Loucy (cell line): ENCODE data around the gene EFHC2.

Experiments
- H2AFZ ChIP-seq: fragments of 200-600 bp; sonication (generic); 2 replicates; pipeline ENCODE4 v1.6.0; 2016; ENCODE audit warnings: antibody characterized with exemption, mild to moderate bottlenecking, low read length, moderate library complexity
- H3F3A ChIP-seq: fragments of 200-600 bp; 2 replicates; pipeline ENCODE4 v1.6.0; 2016; ENCODE audit warnings: antibody characterized with exemption, low read depth, mild to moderate bottlenecking
- H3K27me3 ChIP-seq: fragments of 200-600 bp; sonication (generic); 2 replicates; pipeline ENCODE4 v1.6.1; 2014; ENCODE audit warnings: low read length, mild to moderate bottlenecking; ENCODE audit not compliant: insufficient read depth, poor library complexity, severe bottlenecking
- H3K36me3 ChIP-seq: fragments of 200-600 bp; sonication (generic); 2 replicates; pipeline ENCODE4 v1.6.1; 2016; ENCODE audit warnings: low read length; ENCODE audit not compliant: insufficient read depth
- H3K4me1 ChIP-seq: fragments of 200-600 bp; sonication (generic); 2 replicates; pipeline ENCODE4 v1.5.1; 2014; ENCODE audit warnings: low read length, mild to moderate bottlenecking; ENCODE audit not compliant: insufficient read depth, poor library complexity, severe bottlenecking
- H3K4me2 ChIP-seq: fragments of 200-600 bp; sonication (generic); 2 replicates; pipeline ENCODE4 v1.6.0; 2014; ENCODE audit warnings: antibody characterized with exemption, low read length, low read depth, mild to moderate bottlenecking; ENCODE audit not compliant: poor library complexity, severe bottlenecking
- H3K4me3 ChIP-seq: fragments of 200-600 bp; sonication (generic); 2 replicates; pipeline ENCODE4 v1.5.1; 2014; ENCODE audit warnings: low read length, mild to moderate bottlenecking, mixed read lengths; ENCODE audit not compliant: poor library complexity, severe bottlenecking
- H3K79me2 ChIP-seq: fragments of 200-600 bp; sonication (generic); 2 replicates; pipeline ENCODE4 v1.6.1; 2014; ENCODE audit warnings: low read length; ENCODE audit not compliant: insufficient read depth
- H3K9ac ChIP-seq: fragments of 200-600 bp; sonication (generic); 2 replicates; pipeline ENCODE4 v1.6.0; 2014; ENCODE audit warnings: mild to moderate bottlenecking, low read depth, low read length, moderate library complexity; ENCODE audit not compliant: poor library complexity, severe bottlenecking
- H3K9me2 ChIP-seq: fragments of 200-600 bp; sonication (generic); replicated peaks from 2 replicates; pipeline ENCODE4 v1.6.1; 2016; ENCODE audit warnings: low read depth, low read length, mixed read lengths
- H3K9me3 ChIP-seq: fragments of 200-600 bp; sonication (generic); 2 replicates; pipeline ENCODE4 v1.6.1; 2014; ENCODE audit warnings: mild to moderate bottlenecking, antibody characterized with exemption, low read length, low read depth; ENCODE audit not compliant: insufficient read depth
- H4K20me1 ChIP-seq: fragments of 200-600 bp; sonication (generic); 2 replicates; pipeline ENCODE4 v1.6.0; 2014; ENCODE audit warnings: antibody characterized with exemption, low read length, mild to moderate bottlenecking; ENCODE audit not compliant: insufficient read depth, poor library complexity, severe bottlenecking
- CTCF ChIP-seq: fragments of 200-600 bp; sonication (generic); conservative IDR thresholded peaks from 2 replicates; pipeline ENCODE4 v1.5.1; 2014; ENCODE audit warnings: mild to moderate bottlenecking, antibody characterized with exemption, low read length
- EZH2phosphoT487 ChIP-seq: fragments of 200-600 bp; IDR thresholded peaks from 2 replicates; pipeline ENCODE4 v1.6.1; 2018; ENCODE audit warnings: antibody characterized with exemption, mild to moderate bottlenecking, moderate library complexity, borderline replicate concordance

Gene EFHC2

DNA sequence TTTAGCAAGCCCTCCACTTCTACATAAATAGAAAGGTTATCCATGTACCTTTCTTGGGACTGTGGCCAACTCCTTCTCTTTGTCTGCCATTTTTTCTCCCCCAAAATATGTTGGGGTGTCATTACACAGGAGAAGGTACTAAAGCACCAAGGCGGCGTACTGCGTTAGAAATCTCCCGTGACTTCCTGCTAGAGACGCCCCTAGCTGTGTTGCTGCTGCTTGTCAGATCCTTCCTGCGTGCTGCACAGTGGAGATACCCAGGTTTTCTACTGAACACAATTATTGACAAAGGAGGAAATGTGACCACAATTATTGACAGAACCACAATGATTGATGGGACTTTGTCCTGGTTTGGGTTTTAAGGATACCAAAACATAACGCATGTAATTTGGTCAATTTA is 97.7 kb downstream of the EFHC2 start:
- no peak for TF ChIP-seq CTCF
- TF ChIP-seq EZH2phosphoT487, result no peak

DNA sequence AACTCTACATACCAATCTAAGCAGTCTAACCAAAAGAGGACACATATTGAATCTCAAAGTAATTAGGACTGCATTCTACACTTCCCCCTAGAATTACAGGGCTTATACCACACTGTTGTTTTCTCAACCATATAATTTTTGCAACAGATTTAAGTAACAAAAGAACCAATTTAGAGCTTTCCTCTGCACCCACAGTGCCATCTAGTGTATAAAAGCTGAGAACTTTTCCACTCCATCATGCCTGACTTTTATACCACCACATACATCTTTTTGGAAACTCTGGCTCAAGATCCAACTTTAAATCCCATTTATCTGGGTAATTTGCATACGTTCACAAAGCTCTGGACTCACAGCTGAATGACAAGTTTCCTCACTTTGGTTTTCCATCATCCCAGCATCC is 99.5 kb downstream of the EFHC2 start:
- Histone ChIP-seq H3K9me2 (no peaks in the 10 kb centered on the region), H3K36me3 (no peaks in the 10 kb centered on the region), H3K27me3 (no peaks in the 10 kb centered on the region), H3K4me3 (no peak overlapping the region), H3K4me1 (peaks cover 20% of the 10 kb centered on the region), H3K79me2 (no peaks in the 10 kb centered on the region), H3K9me3 (no peaks in the 10 kb centered on the region), H2AFZ (no peak overlapping the region), H3K9ac (no peak overlapping the region), H3F3A (no peaks in the 10 kb centered on the region), H3K4me2 (no peak overlapping the region), H4K20me1 (no peaks in the 10 kb centered on the region)
- TF ChIP-seq EZH2phosphoT487 (no peak), CTCF (peak; percentile 62)

More for the DNA sequence above, 97.7 kb downstream of the EFHC2 start:
- Histone ChIP-seq H3K4me3 (no peak overlapping the region), H3K4me2 (no peak overlapping the region), H4K20me1 (no peaks in the 10 kb centered on the region), H3K4me1 (peaks cover 20% of the 10 kb centered on the region), H3K36me3 (no peaks in the 10 kb centered on the region), H3F3A (no peaks in the 10 kb centered on the region), H2AFZ (no peak overlapping the region), H3K9me2 (no peaks in the 10 kb centered on the region), H3K9me3 (no peaks in the 10 kb centered on the region), H3K79me2 (no peaks in the 10 kb centered on the region), H3K27me3 (no peaks in the 10 kb centered on the region), H3K9ac (no peak overlapping the region)

- H2AFZ ChIP-seq, result no peak overlapping the region
- H3K9ac ChIP-seq, result no peak overlapping the region
- no peaks in the 10 kb centered on the region for H3K9me2 ChIP-seq
- H3K27me3 ChIP-seq, result no peaks in the 10 kb centered on the region
- TF ChIP-seq EZH2phosphoT487 (no peak), CTCF (no peak)
- no peak overlapping the region for H3K4me3 ChIP-seq
- H3K9me3 ChIP-seq, result no peaks in the 10 kb centered on the region
- peak overlapping the region; percentile 20 for H3K4me2 ChIP-seq
- no peaks in the 10 kb centered on the region for H4K20me1 ChIP-seq
- peaks cover 20% of the 10 kb centered on the region for H3K4me1 ChIP-seq
- H3K36me3 ChIP-seq, result no peaks in the 10 kb centered on the region
- no peaks in the 10 kb centered on the region for H3K79me2 ChIP-seq
- no peaks in the 10 kb centered on the region for H3F3A ChIP-seq
Measured at GRCh38 chrX:44241546-44241945, 101.9 kb downstream of the EFHC2 start.
